Activated CD8-positive, alpha-beta memory T cell treated with anti-CD3 and anti-CD28 coated beads for 36 hours (primary cell): ENCODE results near the gene SYNJ1. TPM values are rescaled to one million over a fixed set of nuclear protein-coding genes. Genes with fewer than 3 reads are reported as not detected.
"Not testable (repeated sequence)": the region's sequence is repeated elsewhere in the genome, so short reads cannot be mapped to it uniquely, and the experiment has no call there.

ENCODE experiments used
- CTCF ChIA-PET: fragments of 350-600 bp; sonication (Branson Sonifier 250); formaldehyde crosslinking; loops from one replicate; lab custom pipeline; 2021; ENCODE audit warnings: antibody characterized with exemption; lab: Charles Lee
- POLR2A ChIA-PET: fragments of 350-600 bp; sonication (Branson Sonifier 250); formaldehyde crosslinking; loops from one replicate; lab custom pipeline; 2021; ENCODE audit warnings: antibody characterized with exemption; lab: Charles Lee
- total RNA-seq, 2 experiments: library from RNA; stranded (reverse); gene quantifications; one replicate each; pipeline ENCODE4 v1.2.3, GENCODE V29; 2021

SYNJ1 gene
- total RNA-seq, 2 experiments from 2014 or later, result 10.0 to 10.3 TPM

DNA sequence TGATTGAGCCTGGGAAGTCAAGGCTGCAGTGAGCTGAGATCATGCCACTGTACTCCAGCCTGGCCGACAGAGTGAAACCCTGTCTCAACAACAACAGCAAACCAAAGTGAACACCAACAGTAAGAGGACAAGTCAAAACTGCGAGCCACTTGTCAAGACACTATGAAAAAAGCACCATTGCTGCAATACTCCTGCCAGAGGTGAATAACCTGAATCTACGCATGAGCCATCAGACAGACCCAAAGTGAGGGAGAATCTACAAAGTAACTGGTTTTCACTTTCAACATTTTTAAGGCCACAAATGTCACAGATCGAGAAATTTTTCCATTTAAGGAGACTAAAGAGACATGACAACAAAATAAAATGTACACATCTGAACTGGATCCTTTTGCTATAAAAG, 21.9 kb downstream of the SYNJ1 start:
- POLR2A ChIA-PET, result no interaction called here
- CTCF ChIA-PET, result no interaction called here

GRCh38 chr21:32705139-32705538, 22.7 kb downstream of the SYNJ1 start:
- ChIA-PET POLR2A (no interaction called here), CTCF (no interaction called here)

DNA sequence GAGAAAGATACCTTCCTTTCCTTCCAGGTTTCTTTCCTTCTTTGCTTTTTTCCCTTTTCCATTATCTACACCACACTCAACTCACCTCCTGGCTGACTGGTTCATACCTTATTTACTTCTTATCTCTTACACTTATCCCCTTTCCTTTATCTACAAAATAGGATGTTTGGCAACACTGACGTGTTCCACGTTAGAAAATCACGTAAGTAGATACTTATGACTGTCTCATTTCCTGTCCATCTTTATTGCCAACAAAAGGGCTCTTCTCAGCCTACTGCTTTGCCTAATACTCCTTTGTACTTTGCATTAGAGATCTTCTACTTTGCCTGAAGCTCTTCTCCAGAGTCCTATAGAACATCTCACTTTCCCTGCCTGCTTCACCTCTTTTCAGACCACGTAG, 25.1 kb downstream of the SYNJ1 start:
- CTCF ChIA-PET, result no interaction called here
- POLR2A ChIA-PET, result no interaction called here

DNA sequence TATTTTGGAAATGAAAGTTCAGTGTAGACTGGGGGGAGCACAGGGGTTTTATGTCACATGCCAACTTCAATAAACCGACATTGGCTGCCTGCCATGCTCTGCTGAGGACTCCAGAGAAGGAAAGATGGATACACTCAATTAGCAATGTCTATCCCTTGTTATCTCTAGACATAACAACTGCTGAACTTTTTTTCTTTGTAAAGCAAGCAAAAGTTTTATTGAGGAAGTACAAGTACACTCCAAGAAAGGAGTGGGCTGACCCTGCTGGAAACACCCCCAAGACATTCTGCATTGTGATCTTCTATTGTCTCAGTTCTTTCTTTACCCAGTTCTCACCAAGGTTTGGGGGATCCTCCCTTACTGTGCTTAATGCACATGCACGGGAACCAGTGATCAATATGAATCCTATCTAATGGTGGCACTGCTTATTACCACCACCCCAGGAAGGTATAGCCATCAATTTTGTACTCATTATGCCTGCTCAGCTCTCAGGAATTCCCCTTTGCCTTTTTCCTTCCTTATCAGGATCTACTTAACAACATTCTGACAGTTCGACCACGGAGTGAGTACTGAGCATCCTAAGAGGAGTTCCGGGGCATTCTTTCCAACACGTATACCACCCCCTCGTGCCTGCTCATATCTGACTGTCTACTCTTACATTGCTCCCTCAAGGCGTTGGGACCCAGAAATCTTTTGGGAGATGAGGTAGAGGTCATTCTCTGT, 28.7 kb downstream of the SYNJ1 start:
- ChIA-PET POLR2A (no interaction called here), CTCF (no interaction called here)

GRCh38 chr21:32698286-32698685, 29.5 kb downstream of the SYNJ1 start:
- ChIA-PET CTCF (no interaction called here), POLR2A (no interaction called here)

DNA sequence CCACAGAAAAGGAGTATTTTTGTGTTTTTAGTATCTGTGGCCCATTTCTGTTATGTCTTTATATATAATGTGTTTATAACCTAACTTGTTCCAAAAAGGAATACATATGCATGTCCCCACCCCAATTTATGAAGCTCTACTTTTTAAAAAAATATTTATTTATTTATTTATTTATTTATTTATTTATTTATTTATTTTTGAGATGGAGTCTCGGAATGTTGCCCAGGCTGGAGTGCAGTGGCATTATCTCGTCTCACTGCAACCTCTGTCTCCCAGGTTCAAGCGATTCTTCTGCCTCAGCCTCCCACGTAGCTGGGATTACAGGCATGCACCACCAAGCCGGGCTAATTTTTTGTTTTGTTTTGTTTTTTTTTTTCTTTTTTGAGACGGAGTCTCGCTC, 32.3 kb downstream of the SYNJ1 start:
- ChIA-PET CTCF (interaction anchor here (0.6 kb wide), 1 partner anchor 290 kb away, joined by 3 read pairs; no protein-coding TSS in a partner anchor), POLR2A (interaction anchor here (0.6 kb wide), 1 partner anchor 727 kb away, joined by 5 read pairs; no protein-coding TSS in a partner anchor)

GRCh38 chr21:32693581-32693980, 34.2 kb downstream of the SYNJ1 start:
- CTCF ChIA-PET, result no interaction called here

GRCh38 chr21:32690085-32690484, 37.7 kb downstream of the SYNJ1 start:
- CTCF ChIA-PET, result no interaction called here

More at GRCh38 chr21:32693581-32693980, 34.2 kb downstream of the SYNJ1 start:
- POLR2A ChIA-PET, result no interaction called here

DNA sequence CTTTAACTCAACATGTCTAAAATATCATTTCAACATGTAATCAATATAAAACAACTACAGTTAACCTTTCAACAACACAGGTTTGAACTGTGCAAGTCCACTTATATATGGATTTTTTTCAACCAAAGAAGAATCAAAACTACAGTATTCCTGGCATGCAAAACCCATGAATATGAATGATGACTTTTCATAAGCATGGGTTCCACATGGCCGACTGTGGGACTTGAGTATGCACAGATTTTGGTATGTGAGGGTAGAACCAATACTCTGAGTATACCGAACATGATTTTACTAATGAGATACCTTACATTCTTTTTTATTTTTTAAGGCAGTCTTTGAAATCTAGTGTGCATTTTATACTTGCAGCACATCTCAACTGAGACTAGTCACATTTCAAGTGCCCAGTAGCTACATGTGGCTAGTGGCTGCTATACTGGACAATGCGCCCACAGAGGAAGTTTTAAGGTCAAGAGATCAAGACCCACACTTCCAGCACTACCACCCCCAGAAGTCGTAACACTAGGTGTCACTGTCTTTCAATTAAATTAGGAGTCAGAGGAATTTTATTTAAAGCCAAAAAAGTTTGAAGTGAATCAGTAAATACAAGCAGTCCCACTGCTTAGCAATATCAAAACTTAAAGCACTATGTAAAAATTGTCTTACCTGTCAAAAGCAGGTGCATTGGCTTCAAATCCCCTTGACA, 40.0 kb downstream of the SYNJ1 start:
- ChIA-PET CTCF (no interaction called here), POLR2A (no interaction called here)

More at GRCh38 chr21:32690085-32690484, 37.7 kb downstream of the SYNJ1 start:
- POLR2A ChIA-PET, result no interaction called here

GRCh38 chr21:32682696-32683474, 44.9 kb downstream of the SYNJ1 start:
- CTCF ChIA-PET, result interaction anchor here (0.6 kb wide), 1 partner anchor 367 kb away, joined by 3 read pairs; no protein-coding TSS in a partner anchor
- POLR2A ChIA-PET, result no interaction called here

GRCh38 chr21:32674731-32675130, 53.1 kb downstream of the SYNJ1 start:
- CTCF ChIA-PET, result no interaction called here
- POLR2A ChIA-PET, result no interaction called here

DNA sequence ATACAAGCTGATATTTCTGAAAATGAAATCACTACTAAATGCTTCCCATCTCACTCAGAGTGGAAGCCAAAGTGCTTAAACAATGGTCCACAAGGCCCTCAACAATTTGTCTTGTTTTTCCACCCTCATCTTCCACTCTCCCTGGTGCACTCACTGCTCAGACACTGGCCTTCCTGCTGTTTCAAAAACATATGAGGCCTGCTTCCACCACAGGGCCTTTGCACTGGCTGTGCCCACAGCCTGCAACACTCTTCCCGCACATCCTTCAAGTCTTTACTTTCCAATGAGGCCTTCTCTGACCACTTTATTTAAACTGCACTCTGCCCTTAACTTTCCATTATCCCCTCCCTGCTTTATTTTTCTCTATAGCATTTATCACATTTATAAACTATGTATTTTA, 53.8 kb downstream of the SYNJ1 start:
- ChIA-PET POLR2A (no interaction called here), CTCF (no interaction called here)

DNA sequence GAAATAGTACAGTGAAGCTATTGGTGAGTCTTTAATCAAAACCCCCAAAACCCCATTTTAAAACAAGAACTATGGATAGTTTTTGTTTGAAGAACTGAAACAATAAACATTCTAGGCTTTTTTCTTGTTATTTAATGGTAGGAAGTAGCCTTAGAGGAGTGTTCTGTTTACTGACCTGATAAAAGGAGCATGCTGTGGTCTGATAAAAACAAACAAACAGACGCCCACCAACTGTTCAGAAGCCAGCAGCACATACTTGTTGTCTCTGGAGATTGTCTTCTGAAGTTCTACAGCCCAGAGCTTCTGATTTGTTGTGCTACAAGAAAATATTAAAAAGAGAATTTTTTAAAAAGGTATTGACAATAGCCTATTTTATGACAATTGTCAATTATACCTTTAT, 61.6 kb downstream of the SYNJ1 start:
- CTCF ChIA-PET, result no interaction called here
- POLR2A ChIA-PET, result no interaction called here

DNA sequence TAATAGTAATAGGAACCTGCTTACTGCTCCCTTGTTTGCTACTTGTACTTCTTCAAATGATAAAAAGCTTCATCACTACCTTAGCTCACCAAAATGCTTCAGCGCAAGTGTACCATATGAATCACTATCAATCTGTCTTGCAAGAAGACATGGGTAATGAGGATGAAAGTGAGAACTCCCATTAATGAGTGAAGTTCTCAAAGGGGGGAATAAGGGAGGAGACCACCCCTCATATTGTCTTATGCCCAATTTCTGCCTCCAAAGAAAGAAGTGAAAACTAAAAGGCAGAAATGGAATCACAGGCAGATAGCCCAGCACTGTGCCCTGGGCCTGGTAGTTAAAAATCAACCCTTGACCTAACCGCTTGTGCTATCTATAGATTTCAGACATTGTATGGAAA, 63.7 kb downstream of the SYNJ1 start:
- CTCF ChIA-PET, POLR2A ChIA-PET: not testable (repeated sequence)

DNA sequence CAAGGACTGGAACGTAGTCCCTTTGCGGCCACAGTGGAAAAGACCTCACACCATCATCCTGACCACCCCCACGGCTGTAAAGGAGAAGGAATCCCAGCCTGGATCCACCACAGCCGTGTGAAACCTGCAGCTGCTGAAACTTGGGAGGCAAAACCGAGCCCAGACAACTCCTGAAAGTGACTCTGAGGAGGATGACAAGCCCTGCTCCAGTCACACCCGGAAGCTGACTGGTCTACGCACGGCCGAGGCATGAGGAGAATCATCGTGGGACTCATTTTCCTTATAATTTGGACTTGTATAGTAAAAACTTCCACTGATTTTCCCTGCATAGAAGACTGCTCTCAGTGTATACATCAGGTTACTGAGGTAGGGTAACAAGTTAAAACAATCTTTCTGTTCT, 65.8 kb downstream of the SYNJ1 start:
- CTCF ChIA-PET, POLR2A ChIA-PET: not testable (repeated sequence)

GRCh38 chr21:32661026-32661782, 66.6 kb downstream of the SYNJ1 start:
- CTCF ChIA-PET, POLR2A ChIA-PET: not testable (repeated sequence)

DNA sequence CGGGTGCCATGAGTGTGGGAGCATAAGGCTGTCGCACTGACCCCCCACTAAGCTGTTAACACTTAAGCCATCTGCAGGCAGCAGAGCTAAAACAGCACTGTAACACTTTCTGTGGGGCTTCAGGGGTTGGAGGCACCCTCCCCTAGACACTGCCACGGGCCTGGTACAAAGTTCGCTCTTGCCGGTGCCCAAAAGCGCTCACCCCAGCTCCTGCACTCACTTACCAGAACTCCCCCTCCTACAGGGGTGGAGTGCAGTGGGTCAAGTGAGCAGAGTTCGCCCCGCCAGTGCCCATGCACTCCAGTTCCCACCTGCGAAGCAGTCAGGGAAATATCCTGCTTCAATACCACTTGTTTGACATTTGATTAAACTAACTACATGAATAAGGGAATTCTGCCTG, 69.3 kb downstream of the SYNJ1 start:
- POLR2A ChIA-PET, result no interaction called here

GRCh38 chr21:32653326-32653901, 74.4 kb downstream of the SYNJ1 start:
- ChIA-PET POLR2A (no interaction called here), CTCF (no interaction called here)

More for the DNA sequence above, 69.3 kb downstream of the SYNJ1 start:
- CTCF ChIA-PET, result interaction anchor here (0.6 kb wide), 1 partner anchor 82 kb away, joined by 3 read pairs; no protein-coding TSS in a partner anchor

DNA sequence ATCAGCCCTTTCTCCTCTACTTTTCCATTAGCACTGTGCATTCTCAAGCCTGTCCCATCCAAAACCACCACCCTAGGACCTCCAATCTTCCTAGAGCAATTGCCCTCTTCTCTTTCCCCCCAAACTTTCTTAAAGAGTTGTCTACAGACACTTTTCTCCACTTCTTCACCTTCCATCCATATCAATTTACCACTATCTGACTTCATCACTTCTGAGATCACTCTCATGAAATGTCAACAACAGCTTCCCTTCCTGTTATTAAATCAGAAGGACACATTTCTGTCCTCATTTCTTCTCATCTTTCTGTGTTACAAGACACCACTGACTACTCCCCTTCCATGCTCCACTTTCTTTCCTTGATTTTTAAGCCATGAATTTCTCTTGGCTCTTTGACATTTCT, 79.6 kb downstream of the SYNJ1 start:
- POLR2A ChIA-PET, result no interaction called here
- CTCF ChIA-PET, result no interaction called here
